Bronchial epithelial cell (primary cell): ENCODE data around the gene MGAT1. TPM values are rescaled to one million over a fixed set of nuclear protein-coding genes. Genes with fewer than 3 reads are reported as not detected.
"Not testable (repeated sequence)": the region's sequence is repeated elsewhere in the genome, so short reads cannot be mapped to it uniquely, and the experiment has no call there.

Experiments used
- DNase-seq: peaks from one replicate; pipeline ENCODE4 v3.0.0-alpha.2; 2010; ENCODE audit warnings: low read depth
- FAIRE-seq: peaks from 2 replicates; lab custom pipeline; 2011; peaks lifted over from hg19 to GRCh38; lab: Jason Lieb, UNC
- H3K27me3 ChIP-seq: 2 replicates; pipeline ENCODE4 v1.5.1; 2011; ENCODE audit warnings: low read length; ENCODE audit not compliant: control insufficient read depth, insufficient read depth
- H3K36me3 ChIP-seq: 2 replicates; pipeline ENCODE4 v1.5.1; 2011; ENCODE audit warnings: low read length; ENCODE audit not compliant: control insufficient read depth, insufficient read depth
- H3K4me3 ChIP-seq: 2 replicates; pipeline ENCODE4 v1.5.1; 2011; ENCODE audit warnings: mild to moderate bottlenecking, low read depth, low read length, control low read depth
- CTCF ChIP-seq: IDR thresholded peaks from 2 replicates; pipeline ENCODE4 v1.5.1; 2011; ENCODE audit warnings: mild to moderate bottlenecking, moderate library complexity, low read length, control low read depth, inconsistent platforms; ENCODE audit not compliant: insufficient read depth, severe bottlenecking
- total RNA-seq: library from RNA; depleted of rRNA; stranded (reverse); fragments of >200 nt; gene quantifications from 2 replicates; pipeline ENCODE4 v1.2.1, GENCODE V29; 2014

MGAT1 gene
- total RNA-seq, 1 donor from 2014 or later: 62.1 TPM

- DNase-seq (no peak), FAIRE-seq (no peak)
- no peak for TF ChIP-seq CTCF
- Histone ChIP-seq H3K27me3 (no peaks in the 10 kb centered on the region), H3K36me3 (no peaks in the 10 kb centered on the region), H3K4me3 (no peak overlapping the region)
Observed at GRCh38 chr5:180755601-180756000, 47.0 kb downstream of the MGAT1 start.

DNA sequence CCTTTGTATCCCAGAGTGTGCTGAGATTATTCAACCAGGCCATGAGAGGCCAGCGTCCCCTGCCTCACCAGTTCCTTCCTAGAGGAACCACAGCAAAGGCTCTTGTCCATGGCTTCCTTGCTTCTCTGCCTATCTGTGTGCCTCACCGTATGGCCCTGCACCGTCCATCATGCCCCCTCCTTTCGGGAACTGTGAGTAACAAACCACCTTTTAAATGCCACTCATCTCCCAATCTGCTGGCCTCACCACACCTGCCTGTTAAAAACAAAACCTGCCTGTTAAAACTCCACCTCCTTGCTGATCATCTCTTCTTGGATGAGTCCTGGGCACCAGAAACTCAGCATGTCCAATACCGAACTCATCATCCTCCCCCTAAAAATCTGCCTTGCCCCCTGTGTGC is 58.4 kb downstream of the MGAT1 start:
- peak; percentile 23 for FAIRE-seq
- no peaks in the 10 kb centered on the region for H3K27me3 ChIP-seq
- no peak overlapping the region for H3K4me3 ChIP-seq
- no peaks in the 10 kb centered on the region for H3K36me3 ChIP-seq
- DNase-seq: no peak
- TF ChIP-seq CTCF: no peak

GRCh38 chr5:180742727-180743126 is 59.9 kb downstream of the MGAT1 start:
- TF ChIP-seq CTCF: no peak
- Histone ChIP-seq H3K4me3 (no peak overlapping the region), H3K27me3 (no peaks in the 10 kb centered on the region), H3K36me3 (no peaks in the 10 kb centered on the region)
- peak; percentile 62 for FAIRE-seq
- DNase-seq: no peak

DNA sequence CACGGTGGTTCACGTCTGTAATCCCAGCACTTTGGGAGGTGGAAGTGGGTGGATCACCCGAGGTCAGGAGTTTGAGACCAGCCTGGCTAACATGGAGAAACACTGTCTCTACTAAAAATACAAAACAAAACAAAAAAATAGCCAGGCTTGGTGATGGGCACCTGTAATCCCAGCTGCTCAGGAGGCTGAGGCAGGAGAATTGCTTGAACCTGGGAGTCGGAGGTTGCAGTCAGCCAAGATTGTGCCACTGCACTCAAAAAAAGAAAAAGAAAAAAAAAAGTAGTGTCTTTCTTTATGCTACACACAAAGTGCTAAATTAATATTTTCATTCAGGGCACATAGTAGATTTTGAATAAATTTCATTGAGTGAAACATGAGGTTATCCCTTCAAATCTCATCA is 61.7 kb downstream of the MGAT1 start:
- not testable (repeated sequence) for FAIRE-seq, DNase-seq, H3K36me3 ChIP-seq, H3K4me3 ChIP-seq, H3K27me3 ChIP-seq

- H3K36me3 ChIP-seq: no peaks in the 10 kb centered on the region
- H3K4me3 ChIP-seq: no peak within 1 kb of the TSS
- no peak for TF ChIP-seq CTCF
- no peaks in the 10 kb centered on the region for H3K27me3 ChIP-seq
- FAIRE-seq: peak; percentile 68
- no peak for DNase-seq
Observed at GRCh38 chr5:180739958-180740357, 62.6 kb downstream of the MGAT1 start, which contains the start of gene OR2Y1. TSS of gene OR2Y1 (minus strand) at chr5:180740058. CDS start at chr5:180740058, 0 bp downstream.

DNA sequence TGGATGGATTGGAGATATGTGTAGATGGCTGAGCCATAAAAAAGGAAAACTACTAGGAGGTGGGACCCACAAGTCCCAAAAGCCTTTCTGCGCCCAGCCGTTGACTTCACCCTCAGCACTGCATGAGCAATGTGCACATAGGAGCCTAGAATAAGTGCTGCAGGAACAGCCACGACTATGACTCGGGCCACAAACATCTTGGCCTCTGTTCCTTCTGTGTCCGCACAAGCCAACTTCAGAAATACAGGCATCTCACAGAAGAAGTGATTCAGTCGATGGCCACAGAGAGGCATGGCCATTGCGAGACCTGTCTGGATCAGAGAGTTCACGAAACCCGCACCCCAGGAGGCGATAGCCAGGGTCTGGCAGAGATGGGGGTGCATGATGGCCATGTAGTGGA is 63.3 kb downstream of the MGAT1 start:
- H3K27me3 ChIP-seq: no peaks in the 10 kb centered on the region
- peak; percentile 45 for DNase-seq
- FAIRE-seq: no peak
- H3K36me3 ChIP-seq: no peaks in the 10 kb centered on the region
- H3K4me3 ChIP-seq: no peak overlapping the region
- TF ChIP-seq CTCF: no peak
